Gastrocnemius medialis (tissue), 4 donors: ENCODE results near the gene TMEM61.

Experiments used
- CTCF ChIP-seq, 5 experiments: fragments of 450-650 bp in 3 of 5; fragments of 200-600 bp in 2 of 5; sonication (generic) in 2 of 5; IDR thresholded peaks in 4 of 5; conservative IDR thresholded peaks in 1 of 5; 1 replicate in 4 of 5; 2 replicates in 1 of 5; pipeline ENCODE4 v1.5.1; 2016 to 2019; ENCODE audit warnings: antibody characterized with exemption in 5 of 5, mild to moderate bottlenecking in 3 of 5, moderate library complexity in 3 of 5
- POLR2A ChIP-seq, 2 donors: fragments of 450-650 bp; IDR thresholded peaks; one replicate each; pipeline ENCODE4 v1.6.1; 2017; ENCODE audit warnings: antibody characterized with exemption in 2 of 2, mild to moderate bottlenecking in 2 of 2, moderate library complexity in 2 of 2

GRCh38 chr1:54989473-54989872 lies 9.0 kb downstream of the TMEM61 start:
- TF ChIP-seq POLR2A (IDR thresholded peaks at IDR 0.05), result no peak
- TF ChIP-seq CTCF (IDR thresholded peaks at IDR 0.05 in 4 of 5, conservative IDR thresholded peaks at IDR 0.05 in 1 of 5), result no peak
